HG02588 (cell line): Measurements from ENCODE around the gene SIDT1.

Source experiments
- ATAC-seq: cut with Tn5 transposase; IDR thresholded peaks from one replicate; pipeline ENCODE4 v1.9.1; 2021; ENCODE audit warnings: mild to moderate bottlenecking, moderate library complexity; ENCODE audit not compliant: unreplicated experiment

Gene SIDT1

GRCh38 chr3:113590983-113591382, 58.6 kb downstream of the SIDT1 start:
- ATAC-seq: no peak

GRCh38 chr3:113594066-113594465, 61.7 kb downstream of the SIDT1 start:
- ATAC-seq: no peak

- ATAC-seq: no peak
Observed at GRCh38 chr3:113597596-113598354, 65.4 kb downstream of the SIDT1 start.

GRCh38 chr3:113600418-113601182, 68.2 kb downstream of the SIDT1 start:
- no peak for ATAC-seq

GRCh38 chr3:113601240-113601639, 68.9 kb downstream of the SIDT1 start:
- ATAC-seq: no peak

GRCh38 chr3:113602256-113602655, 69.9 kb downstream of the SIDT1 start:
- ATAC-seq: no peak

- no peak for ATAC-seq
Observed at GRCh38 chr3:113602836-113603235, 70.5 kb downstream of the SIDT1 start.

- peak; percentile 98 for ATAC-seq
Observed at GRCh38 chr3:113606539-113607218, 74.3 kb downstream of the SIDT1 start.

GRCh38 chr3:113607219-113607596, 74.9 kb downstream of the SIDT1 start:
- ATAC-seq: peak; percentile 4

- no peak for ATAC-seq
Observed at GRCh38 chr3:113614402-113614801, 82.0 kb downstream of the SIDT1 start.

GRCh38 chr3:113615976-113616375, 83.6 kb downstream of the SIDT1 start:
- ATAC-seq: no peak

- no peak for ATAC-seq
Observed at GRCh38 chr3:113617726-113618125, 85.4 kb downstream of the SIDT1 start.

- ATAC-seq: no peak
Observed at GRCh38 chr3:113620091-113620490, 87.7 kb downstream of the SIDT1 start.

GRCh38 chr3:113623324-113623723, 91.0 kb downstream of the SIDT1 start:
- no peak for ATAC-seq

- no peak for ATAC-seq
Observed at GRCh38 chr3:113623811-113624210, 91.5 kb downstream of the SIDT1 start.

GRCh38 chr3:113625834-113626233, 93.5 kb downstream of the SIDT1 start:
- no peak for ATAC-seq

- ATAC-seq: no peak
Observed at GRCh38 chr3:113626503-113627371, 94.4 kb downstream of the SIDT1 start.

- ATAC-seq: no peak
Observed at GRCh38 chr3:113628316-113628715, 96.0 kb downstream of the SIDT1 start.

GRCh38 chr3:113628788-113629187, 96.4 kb downstream of the SIDT1 start:
- ATAC-seq: no peak

GRCh38 chr3:113629584-113630421, 97.4 kb downstream of the SIDT1 start:
- ATAC-seq: no peak
